IMR-90 (cell line): ENCODE measurements around the gene PHF14.

Source experiments
- CTCF ChIP-seq: conservative IDR thresholded peaks from 2 replicates; pipeline ENCODE4 v1.5.1; 2012; ENCODE audit warnings: mild to moderate bottlenecking, low read depth, low read length, improper control_type of control experiment
- POLR2A ChIP-seq: IDR thresholded peaks from 2 replicates; pipeline ENCODE4 v1.6.1; 2012; ENCODE audit warnings: mild to moderate bottlenecking, low read depth, low read length
- RAD21 ChIP-seq: IDR thresholded peaks from 2 replicates; pipeline ENCODE4 v1.6.1; 2012; ENCODE audit warnings: low read length, improper control_type of control experiment
- RFX5 ChIP-seq: IDR thresholded peaks from 2 replicates; pipeline ENCODE4 v1.8.0; 2012; ENCODE audit warnings: low read depth, mild to moderate bottlenecking, low read length, moderate library complexity
- TF ChIP-seq, protein P1 (sequence below): fragments of 150-350 bp; IDR thresholded peaks from 2 replicates; pipeline ENCODE4 v1.6.1; 2017; ENCODE audit warnings: mild to moderate bottlenecking, antibody characterized with exemption, low read length, low read depth

- TF ChIP-seq RAD21, result no peak
- TF ChIP-seq CTCF, result no peak
- no peak for TF ChIP-seq POLR2A
- TF ChIP-seq RFX5, result no peak
- TF ChIP-seq, protein P1, sequence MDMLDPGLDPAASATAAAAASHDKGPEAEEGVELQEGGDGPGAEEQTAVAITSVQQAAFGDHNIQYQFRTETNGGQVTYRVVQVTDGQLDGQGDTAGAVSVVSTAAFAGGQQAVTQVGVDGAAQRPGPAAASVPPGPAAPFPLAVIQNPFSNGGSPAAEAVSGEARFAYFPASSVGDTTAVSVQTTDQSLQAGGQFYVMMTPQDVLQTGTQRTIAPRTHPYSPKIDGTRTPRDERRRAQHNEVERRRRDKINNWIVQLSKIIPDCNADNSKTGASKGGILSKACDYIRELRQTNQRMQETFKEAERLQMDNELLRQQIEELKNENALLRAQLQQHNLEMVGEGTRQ, result no peak
Measured at GRCh38 chr7:11109659-11110058, 136.0 kb downstream of the PHF14 start.
